Right lobe of liver (tissue), 6 donors: ENCODE measurements around the gene KRTAP10-1. TPM values are rescaled to one million over a fixed set of nuclear protein-coding genes. Genes with fewer than 3 reads are reported as not detected.
"Not testable (repeated sequence)": the region's sequence is repeated elsewhere in the genome, so short reads cannot be mapped to it uniquely, and the experiment has no call there.

ENCODE experiments used
- ATAC-seq, 4 donors: fragments of 200-7000 bp; cut with Tn5 transposase; one replicate each; pipeline ENCODE4 v1.9.1; 2020; ENCODE audit warnings: mild to moderate bottlenecking in 4 of 4, moderate library complexity in 4 of 4
- DNase-seq, 3 donors: peaks; one replicate each; pipeline ENCODE4 v3.0.0-alpha.2; 2020
- H3K27ac ChIP-seq, 3 donors: fragments of 200-600 bp; one replicate each; pipeline ENCODE4 v1.8.0; 2022
- H3K27me3 ChIP-seq, 2 donors: fragments of 200-600 bp; one replicate each; pipeline ENCODE4 v1.8.0; 2022
- H3K36me3 ChIP-seq, 4 donors: fragments of 200-600 bp; sonication (generic) in 1 of 4; one replicate each; pipeline versions ENCODE4 v1.5.1 to v1.8.0; 2017 to 2022; ENCODE audit warnings: control low read depth in 1 of 4
- H3K4me1 ChIP-seq, 4 donors: fragments of 200-600 bp; sonication (generic) in 1 of 4; one replicate each; pipeline versions ENCODE4 v1.5.1 to v1.8.0; 2017 to 2022; ENCODE audit warnings: control low read depth in 1 of 4
- H3K4me3 ChIP-seq, 3 donors: fragments of 200-600 bp; one replicate each; pipeline ENCODE4 v1.8.0; 2022
- H3K9me3 ChIP-seq, 4 donors: fragments of 200-600 bp; sonication (generic) in 1 of 4; one replicate each; pipeline versions ENCODE4 v1.5.1 to v1.8.0; 2017 to 2022; ENCODE audit warnings: control low read depth in 1 of 4
- CTCF ChIP-seq, 4 donors: fragments of 200-600 bp in 3 of 4; fragments of 450-650 bp in 1 of 4; IDR thresholded peaks; one replicate each; pipeline versions ENCODE4 v1.5.1 to v1.8.0; 2016 to 2022; ENCODE audit warnings: antibody characterized with exemption in 4 of 4, mild to moderate bottlenecking in 2 of 4
- POLR2A ChIP-seq: fragments of 450-650 bp; IDR thresholded peaks from one replicate; pipeline ENCODE4 v1.6.1; 2017; ENCODE audit warnings: antibody characterized with exemption, mild to moderate bottlenecking
- WGBS: methylation state at CpG from one replicate; pipeline ENCODE4 v1.1.6; 2018; ENCODE audit warnings: low coverage, low lambda C conversion rate; ENCODE audit not compliant: insufficient coverage; ENCODE audit errors: missing lambda C conversion rate; 5-methylcytosine and 5-hydroxymethylcytosine counted together
- intact Hi-C, 2 donors: fragments of 100-400 bp; cut with DNase I; formaldehyde crosslinking; loops; one replicate each; pipeline versions ENCODE4 v1.11.2 to v1.14.1; 2022
- total RNA-seq, 6 experiments: library from RNA; depleted of rRNA in 2 of 6; stranded (reverse); fragments of >200 nt in 2 of 6; fragmentation: NEBNext Ultra II Directional in 3 of 6; extraction: Animal tissue kit (Norgen Biotek cat#: 25700) in 3 of 6; gene quantifications; one replicate each; pipeline versions ENCODE4 v1.1.0 to v1.2.4, GENCODE V29; 2016 to 2023
- donor health status: DM: no; HTN: yes; CAD: no.
- donor health status: DM: no; HTN: no; CAD: no.
- donor health status: DM: no; HTN: no; CAD: no.
- donor health status: DM: no; HTN: yes; CAD: no.
- donor health status: DM: no; HTN: yes; CAD: no.

KRTAP10-1 gene
- total RNA-seq, 6 experiments from 2014 or later = not detected

GRCh38 chr21:44574457-44575306 lies 34.7 kb upstream of the KRTAP10-1 start:
- H3K4me1 ChIP-seq = no peaks in the 10 kb centered on the region
- H3K9me3 ChIP-seq = no peaks in the 10 kb centered on the region
- WGBS = 13% methylated on average over 13 of the region's 21 CpGs
- no peak overlapping the region for H3K27ac ChIP-seq
- TF ChIP-seq CTCF (IDR thresholded peaks at IDR 0.05) = no peak
- no peak for TF ChIP-seq POLR2A
- H3K4me3 ChIP-seq = no peak overlapping the region
- H3K36me3 ChIP-seq = no peaks in the 10 kb centered on the region
- ATAC-seq (peak; percentile 38 to 94 (median 88)), DNase-seq (peak in 2 of 3 donors; percentile 63 to 89)
- no peaks in the 10 kb centered on the region for H3K27me3 ChIP-seq
- intact Hi-C loops = no loop called here

GRCh38 chr21:44573630-44574456 lies 33.8 kb upstream of the KRTAP10-1 start, which contains the start of gene KRTAP10-4:
Gene KRTAP10-4, plus strand, starts transcription at chr21:44573729. Its CDS starts 30 bp downstream, at chr21:44573759.
- H3K36me3 ChIP-seq, H3K27me3 ChIP-seq, DNase-seq, H3K4me1 ChIP-seq, H3K4me3 ChIP-seq, H3K9me3 ChIP-seq, H3K27ac ChIP-seq, intact Hi-C loops, ATAC-seq: not testable (repeated sequence)
- 52% methylated on average over 10 of the region's 25 CpGs for WGBS

GRCh38 chr21:44572959-44573583 lies 33.1 kb upstream of the KRTAP10-1 start:
- H3K36me3 ChIP-seq = no peaks in the 10 kb centered on the region
- TF ChIP-seq POLR2A (no peak), CTCF (IDR thresholded peaks at IDR 0.05) (no peak)
- no peak for ATAC-seq
- H3K4me1 ChIP-seq = no peaks in the 10 kb centered on the region
- DNase-seq = no peak
- no peak overlapping the region for H3K27ac ChIP-seq
- 72% methylated on average over 5 of the region's 15 CpGs for WGBS
- H3K4me3 ChIP-seq = no peak overlapping the region
- no peaks in the 10 kb centered on the region for H3K27me3 ChIP-seq
- H3K9me3 ChIP-seq = no peaks in the 10 kb centered on the region
- intact Hi-C loops = no loop called here

GRCh38 chr21:44571844-44572782 lies 32.1 kb upstream of the KRTAP10-1 start:
- Histone ChIP-seq H3K27me3 (no peaks in the 10 kb centered on the region), H3K27ac (no peak overlapping the region)
- WGBS = 86% methylated on average over 4 of the region's 40 CpGs

More at GRCh38 chr21:44571844-44572782, 32.1 kb upstream of the KRTAP10-1 start:
- Histone ChIP-seq H3K4me1 (no peaks in the 10 kb centered on the region), H3K4me3 (no peak overlapping the region), H3K9me3 (no peaks in the 10 kb centered on the region), H3K36me3 (no peaks in the 10 kb centered on the region)
- no peak for ATAC-seq
- DNase-seq = no peak
- TF ChIP-seq POLR2A = no peak
- no peak for TF ChIP-seq CTCF (IDR thresholded peaks at IDR 0.05)
- intact Hi-C loops = no loop called here
